NCI-H1417 treated with DMSO at 0.1 percent for 48 hours (cell line): Measurements from ENCODE around the gene TIAM1.
"Not testable (repeated sequence)": the region's sequence is repeated elsewhere in the genome, so short reads cannot be mapped to it uniquely, and the experiment has no call there.

Source experiments
- DNase-seq: peaks from one replicate; lab custom pipeline; 2025; lab: John Stamatoyannopoulos, UW

The TIAM1 gene

GRCh38 chr21:31252091-31252490, 92.0 kb downstream of the TIAM1 start:
- DNase-seq, result no peak

GRCh38 chr21:31251686-31252085, 92.4 kb downstream of the TIAM1 start:
- DNase-seq, result no peak

- no peak for DNase-seq
Measured at GRCh38 chr21:31248598-31248997, 95.5 kb downstream of the TIAM1 start.

GRCh38 chr21:31243611-31244010, 100.5 kb downstream of the TIAM1 start:
- no peak for DNase-seq

- no peak for DNase-seq
Measured at GRCh38 chr21:31236528-31236927, 107.5 kb downstream of the TIAM1 start.

GRCh38 chr21:31235671-31236450, 108.2 kb downstream of the TIAM1 start:
- no peak for DNase-seq

GRCh38 chr21:31234936-31235335, 109.1 kb downstream of the TIAM1 start:
- DNase-seq, result no peak

- no peak for DNase-seq
Measured at GRCh38 chr21:31233711-31234110, 110.3 kb downstream of the TIAM1 start.

GRCh38 chr21:31232344-31232743, 111.7 kb downstream of the TIAM1 start:
- no peak for DNase-seq

- no peak for DNase-seq
Measured at GRCh38 chr21:31230937-31231336, 113.1 kb downstream of the TIAM1 start.

- not testable (repeated sequence) for DNase-seq
Measured at GRCh38 chr21:31228723-31229122, 115.3 kb downstream of the TIAM1 start.

- no peak for DNase-seq
Measured at GRCh38 chr21:31225713-31226112, 118.3 kb downstream of the TIAM1 start.

GRCh38 chr21:31222142-31222541, 121.9 kb downstream of the TIAM1 start:
- no peak for DNase-seq

- DNase-seq, result no peak
Measured at GRCh38 chr21:31221043-31221442, 123.0 kb downstream of the TIAM1 start.

GRCh38 chr21:31220575-31220974, 123.5 kb downstream of the TIAM1 start:
- peak; percentile 45 for DNase-seq

GRCh38 chr21:31218830-31219608, 125.0 kb downstream of the TIAM1 start:
- no peak for DNase-seq

- no peak for DNase-seq
Measured at GRCh38 chr21:31216206-31216605, 127.9 kb downstream of the TIAM1 start.

GRCh38 chr21:31213787-31214186, 130.3 kb downstream of the TIAM1 start:
- no peak for DNase-seq

- DNase-seq, result no peak
Measured at GRCh38 chr21:31211836-31212235, 132.2 kb downstream of the TIAM1 start.

GRCh38 chr21:31205412-31205811, 138.6 kb downstream of the TIAM1 start:
- no peak for DNase-seq

GRCh38 chr21:31204801-31205200, 139.3 kb downstream of the TIAM1 start:
- DNase-seq, result peak; percentile 28

- no peak for DNase-seq
Measured at GRCh38 chr21:31203431-31204054, 140.5 kb downstream of the TIAM1 start.

- no peak for DNase-seq
Measured at GRCh38 chr21:31201548-31201947, 142.5 kb downstream of the TIAM1 start.
